Measurements from ENCODE around the gene DNAJB6.

GRCh38 chr7:157416011-157416410 lies 79.2 kb downstream of the DNAJB6 start:
- TF ChIP-seq CTCF (IDR thresholded peaks at IDR 0.05; ENCODE audit: extremely low read depth in 1 of 2, insufficient read depth in 1 of 2, low read depth in 1 of 2, low read length in 2 of 2) (no peak), POLR2AphosphoS5 (IDR thresholded peaks at IDR 0.05; ENCODE audit: insufficient read depth, low read depth, low read length) (no peak)
